Endothelial cell of umbilical vein (primary cell): ENCODE results near the gene RSPRY1. TPM values are rescaled to one million over a fixed set of nuclear protein-coding genes. Genes with fewer than 3 reads are reported as not detected.

ENCODE experiments used
- BruUV-seq: library from RNA; stranded (reverse); fragments of 400-500 nt; replicated peaks from 2 replicates; lab custom pipeline; 2021; lab: Mats Ljungman, UMichigan
- CTCF ChIA-PET: fragments of 300-600, 350-600 bp; sonication (Branson Sonifier 250); formaldehyde crosslinking; loops from one replicate; lab custom pipeline; 2021; ENCODE audit warnings: antibody characterized with exemption, inconsistent platforms; lab: Charles Lee
- POLR2A ChIA-PET: fragments of 300-600, 350-600 bp; sonication (Branson Sonifier 250); formaldehyde crosslinking; loops from one replicate; lab custom pipeline; 2021; ENCODE audit warnings: antibody characterized with exemption, inconsistent platforms; lab: Charles Lee
- DNase-seq: peaks from one replicate; pipeline ENCODE4 v3.0.0-alpha.2; 2011; ENCODE audit warnings: low read depth, low spot score
- FAIRE-seq: peaks from 2 replicates; lab custom pipeline; 2011; peaks lifted over from hg19 to GRCh38; lab: Jason Lieb, UNC
- H2AFZ ChIP-seq: 2 replicates; pipeline ENCODE4 v1.6.0; 2012; ENCODE audit warnings: low read depth, low read length, control low read depth, inconsistent platforms
- H3K27ac ChIP-seq: 2 replicates; pipeline ENCODE4 v1.5.1; 2011; ENCODE audit warnings: low read depth, mild to moderate bottlenecking, control low read depth, low read length, moderate library complexity; ENCODE audit not compliant: insufficient read depth
- H3K27me3 ChIP-seq, 2 experiments: 2 replicates each; pipeline versions ENCODE4 v1.6.0 to v1.6.1; 2011; ENCODE audit warnings: low read length in 2 of 2, mixed read lengths in 1 of 2; ENCODE audit not compliant: control insufficient read depth in 2 of 2, insufficient read depth in 2 of 2
- H3K36me3 ChIP-seq, 2 experiments: 2 replicates in 1 of 2; 3 replicates in 1 of 2; pipeline ENCODE4 v1.5.1; 2011; ENCODE audit warnings: low read length in 2 of 2, mild to moderate bottlenecking in 1 of 2, moderate library complexity in 1 of 2; ENCODE audit not compliant: control insufficient read depth in 2 of 2, insufficient read depth in 2 of 2; ENCODE audit errors: extremely low read depth in 1 of 2
- H3K4me1 ChIP-seq: 3 replicates; pipeline ENCODE4 v1.5.1; 2011; ENCODE audit warnings: mild to moderate bottlenecking, low read length; ENCODE audit not compliant: control insufficient read depth, insufficient read depth; ENCODE audit errors: extremely low read depth
- H3K4me2 ChIP-seq: 2 replicates; pipeline ENCODE4 v1.6.1; 2011; ENCODE audit warnings: low read length, control low read depth, mixed read lengths; ENCODE audit not compliant: insufficient read depth
- H3K4me3 ChIP-seq, 3 experiments: fragments of 200-600 bp in 1 of 3; sonication (generic), shearing (Covaris generic) in 1 of 3; replicated peaks in 1 of 3; 2 replicates each; pipeline ENCODE4 v1.5.1; 2011 to 2016; ENCODE audit warnings: control low read depth in 3 of 3, low read length in 3 of 3, mild to moderate bottlenecking in 2 of 3, inconsistent platforms in 1 of 3, low read depth in 1 of 3, moderate library complexity in 1 of 3; ENCODE audit not compliant: insufficient read depth in 1 of 3
- H3K79me2 ChIP-seq: 2 replicates; pipeline ENCODE4 v1.6.0; 2012; ENCODE audit warnings: low read length, inconsistent platforms; ENCODE audit not compliant: control insufficient read depth, insufficient read depth
- H3K9ac ChIP-seq: replicated peaks from 2 replicates; pipeline ENCODE3; 2011; ENCODE audit warnings: low read length, control low read depth; ENCODE audit not compliant: insufficient read depth; ENCODE audit errors: extremely low read depth
- H3K9me1 ChIP-seq: replicated peaks from 3 replicates; pipeline ENCODE4 v1.6.0; 2011; ENCODE audit warnings: mild to moderate bottlenecking, low read length; ENCODE audit not compliant: control insufficient read depth, insufficient read depth; ENCODE audit errors: extremely low read depth
- H3K9me3 ChIP-seq: replicated peaks from 2 replicates; pipeline ENCODE4 v1.5.1; 2012; ENCODE audit warnings: low read length, inconsistent platforms; ENCODE audit not compliant: control insufficient read depth, insufficient read depth
- H4K20me1 ChIP-seq: replicated peaks from 2 replicates; pipeline ENCODE3; 2011; ENCODE audit warnings: mild to moderate bottlenecking, low read length; ENCODE audit not compliant: control insufficient read depth, insufficient read depth; ENCODE audit errors: extremely low read depth
- EZH2 ChIP-seq: IDR thresholded peaks from 2 replicates; pipeline ENCODE4 v1.6.1; 2012; ENCODE audit warnings: borderline replicate concordance, low read depth, mild to moderate bottlenecking, moderate library complexity, low read length, inconsistent platforms; ENCODE audit not compliant: severe bottlenecking
- FOS ChIP-seq: IDR thresholded peaks from 2 replicates; pipeline ENCODE4 v1.6.1; 2011; ENCODE audit warnings: mild to moderate bottlenecking, low read length, moderate library complexity, borderline replicate concordance; ENCODE audit not compliant: insufficient read depth
- GATA2 ChIP-seq: IDR thresholded peaks from 2 replicates; pipeline ENCODE4 v1.7.0; 2011; ENCODE audit warnings: low read depth, mild to moderate bottlenecking, moderate library complexity, mixed read lengths, low read length; ENCODE audit not compliant: insufficient read length, insufficient read depth
- JUN ChIP-seq: IDR thresholded peaks from 2 replicates; pipeline ENCODE4 v1.6.1; 2011; ENCODE audit warnings: borderline replicate concordance, low read depth; ENCODE audit not compliant: insufficient read length, insufficient read depth
- MAX ChIP-seq: IDR thresholded peaks from 2 replicates; pipeline ENCODE4 v1.6.1; 2011; ENCODE audit not compliant: insufficient read depth, insufficient read length
- MYC ChIP-seq: IDR thresholded peaks from one replicate; pipeline ENCODE4 v1.6.1; 2011; ENCODE audit warnings: mild to moderate bottlenecking, low read depth, low read length
- POLR2A ChIP-seq: IDR thresholded peaks from 2 replicates; pipeline ENCODE4 v1.6.1; 2012; ENCODE audit warnings: low read depth, mild to moderate bottlenecking, control low read depth, low read length
- POLR2AphosphoS5 ChIP-seq: IDR thresholded peaks from 2 replicates; pipeline ENCODE4 v1.6.1; 2012; ENCODE audit warnings: low read depth, mild to moderate bottlenecking, control low read depth, low read length, moderate library complexity; ENCODE audit not compliant: insufficient read depth
- dilution Hi-C: fragments of 300-500 bp; cut with MboI; formaldehyde crosslinking; loops from one replicate; pipeline ENCODE4 v1.15.0; 2019; ENCODE audit warnings: low sequenced_read_pairs; ENCODE audit not compliant: extremely low pct_ligation_motif_present
- intact Hi-C: fragments of 100-400 bp; cut with micrococcal nuclease; formaldehyde crosslinking; loops from one replicate; pipeline ENCODE4 v1.10.0; 2022
- polyA plus RNA-seq, 4 experiments: library from polyadenylated mRNA; depleted of rRNA in 3 of 4; stranded (reverse) in 3 of 4; unstranded in 1 of 4; fragments of >200 nt; gene quantifications; 2 replicates each; pipeline versions ENCODE4 v1.2.1 to v1.2.3, GENCODE V29; 2011 to 2012; ENCODE audit warnings: missing spikeins in 1 of 4
- total RNA-seq: library from RNA; stranded (reverse); gene quantifications from 2 replicates; pipeline ENCODE4 v1.2.3, GENCODE V29; 2021
- TF ChIP-seq, protein P1 (sequence below), 2 donors: IDR thresholded peaks; 1 replicate in 1 of 2; 2 replicates in 1 of 2; pipeline ENCODE4 v1.5.1; 2011; ENCODE audit warnings: low read length in 2 of 2, mild to moderate bottlenecking in 2 of 2, moderate library complexity in 2 of 2, control low read depth in 1 of 2, inconsistent platforms in 1 of 2, low read depth in 1 of 2; ENCODE audit not compliant: insufficient read depth in 1 of 2; ENCODE audit errors: extremely low read depth in 1 of 2

RSPRY1 gene
- total and polyA plus RNA-seq, 2 donors (not counting 3 experiments of a cell fraction or from before 2014, with no cell fraction given) = 28.5 to 55.1 TPM

- ChIA-PET CTCF (interaction anchor here (1.6 kb wide), 1 partner anchor 8 kb away, joined by 4 read pairs; no protein-coding TSS in a partner anchor), POLR2A (no interaction called here)
- Histone ChIP-seq H3K4me3 (no peak overlapping the region), H3K27ac (no peak overlapping the region), H3K4me2 (no peak overlapping the region), H3K9me1 (no peaks in the 10 kb centered on the region), H3K27me3 (no peaks in the 10 kb centered on the region), H3K9ac (no peak overlapping the region), H3K36me3 (no peaks in the 10 kb centered on the region), H3K9me3 (no peaks in the 10 kb centered on the region), H3K4me1 (peaks cover 7% of the 10 kb centered on the region), H2AFZ (no peak overlapping the region), H3K79me2 (no peaks in the 10 kb centered on the region), H4K20me1 (no peaks in the 10 kb centered on the region)
- no TSS peak for BruUV-seq
- intact Hi-C loops = no loop called here
- TF ChIP-seq GATA2 (no peak), MAX (no peak), JUN (no peak), POLR2A (no peak), EZH2 (no peak), FOS (no peak), MYC (no peak), POLR2AphosphoS5 (no peak)
- TF ChIP-seq, protein P1, sequence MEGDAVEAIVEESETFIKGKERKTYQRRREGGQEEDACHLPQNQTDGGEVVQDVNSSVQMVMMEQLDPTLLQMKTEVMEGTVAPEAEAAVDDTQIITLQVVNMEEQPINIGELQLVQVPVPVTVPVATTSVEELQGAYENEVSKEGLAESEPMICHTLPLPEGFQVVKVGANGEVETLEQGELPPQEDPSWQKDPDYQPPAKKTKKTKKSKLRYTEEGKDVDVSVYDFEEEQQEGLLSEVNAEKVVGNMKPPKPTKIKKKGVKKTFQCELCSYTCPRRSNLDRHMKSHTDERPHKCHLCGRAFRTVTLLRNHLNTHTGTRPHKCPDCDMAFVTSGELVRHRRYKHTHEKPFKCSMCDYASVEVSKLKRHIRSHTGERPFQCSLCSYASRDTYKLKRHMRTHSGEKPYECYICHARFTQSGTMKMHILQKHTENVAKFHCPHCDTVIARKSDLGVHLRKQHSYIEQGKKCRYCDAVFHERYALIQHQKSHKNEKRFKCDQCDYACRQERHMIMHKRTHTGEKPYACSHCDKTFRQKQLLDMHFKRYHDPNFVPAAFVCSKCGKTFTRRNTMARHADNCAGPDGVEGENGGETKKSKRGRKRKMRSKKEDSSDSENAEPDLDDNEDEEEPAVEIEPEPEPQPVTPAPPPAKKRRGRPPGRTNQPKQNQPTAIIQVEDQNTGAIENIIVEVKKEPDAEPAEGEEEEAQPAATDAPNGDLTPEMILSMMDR (IDR thresholded peaks at IDR 0.05; ENCODE audit: extremely low read depth in 1 of 2, insufficient read depth in 1 of 2, low read depth in 1 of 2, low read length in 2 of 2) = no peak
- no peak for FAIRE-seq
- DNase-seq = no peak
- dilution Hi-C loops = no loop called here
Observed at GRCh38 chr16:57271867-57272495, 85.9 kb downstream of the RSPRY1 start.
